Measurements from ENCODE around the gene CCSER1. TPM values are rescaled to one million over a fixed set of nuclear protein-coding genes. Genes with fewer than 3 reads are reported as not detected.

The CCSER1 gene
- total and polyA plus RNA-seq, 2 of the 8 experiments (the other 6 are each of a cell fraction or from before 2014, with no cell fraction given): 0.26 to 0.84 TPM

DNA sequence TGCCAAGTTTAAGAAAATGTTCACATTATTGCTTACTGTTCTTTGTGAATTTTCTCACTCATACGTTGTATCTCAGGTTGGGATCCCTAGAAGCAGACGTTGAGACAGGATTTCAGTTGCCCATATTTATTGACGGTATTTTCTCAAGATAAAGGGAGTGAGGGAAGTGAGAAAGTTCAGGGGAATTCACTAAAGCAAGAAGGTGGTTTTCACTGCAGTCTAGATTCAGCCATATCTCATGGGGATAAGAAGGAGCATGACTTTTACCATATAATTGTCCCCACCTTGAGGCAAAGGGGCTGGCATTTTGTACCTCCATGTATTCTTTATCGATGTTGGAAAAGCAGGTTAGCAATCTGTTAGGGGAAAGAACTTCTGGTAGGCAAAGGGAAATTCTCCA, 543.0 kb downstream of the CCSER1 start (continued):
- TF ChIP-seq, protein P1, sequence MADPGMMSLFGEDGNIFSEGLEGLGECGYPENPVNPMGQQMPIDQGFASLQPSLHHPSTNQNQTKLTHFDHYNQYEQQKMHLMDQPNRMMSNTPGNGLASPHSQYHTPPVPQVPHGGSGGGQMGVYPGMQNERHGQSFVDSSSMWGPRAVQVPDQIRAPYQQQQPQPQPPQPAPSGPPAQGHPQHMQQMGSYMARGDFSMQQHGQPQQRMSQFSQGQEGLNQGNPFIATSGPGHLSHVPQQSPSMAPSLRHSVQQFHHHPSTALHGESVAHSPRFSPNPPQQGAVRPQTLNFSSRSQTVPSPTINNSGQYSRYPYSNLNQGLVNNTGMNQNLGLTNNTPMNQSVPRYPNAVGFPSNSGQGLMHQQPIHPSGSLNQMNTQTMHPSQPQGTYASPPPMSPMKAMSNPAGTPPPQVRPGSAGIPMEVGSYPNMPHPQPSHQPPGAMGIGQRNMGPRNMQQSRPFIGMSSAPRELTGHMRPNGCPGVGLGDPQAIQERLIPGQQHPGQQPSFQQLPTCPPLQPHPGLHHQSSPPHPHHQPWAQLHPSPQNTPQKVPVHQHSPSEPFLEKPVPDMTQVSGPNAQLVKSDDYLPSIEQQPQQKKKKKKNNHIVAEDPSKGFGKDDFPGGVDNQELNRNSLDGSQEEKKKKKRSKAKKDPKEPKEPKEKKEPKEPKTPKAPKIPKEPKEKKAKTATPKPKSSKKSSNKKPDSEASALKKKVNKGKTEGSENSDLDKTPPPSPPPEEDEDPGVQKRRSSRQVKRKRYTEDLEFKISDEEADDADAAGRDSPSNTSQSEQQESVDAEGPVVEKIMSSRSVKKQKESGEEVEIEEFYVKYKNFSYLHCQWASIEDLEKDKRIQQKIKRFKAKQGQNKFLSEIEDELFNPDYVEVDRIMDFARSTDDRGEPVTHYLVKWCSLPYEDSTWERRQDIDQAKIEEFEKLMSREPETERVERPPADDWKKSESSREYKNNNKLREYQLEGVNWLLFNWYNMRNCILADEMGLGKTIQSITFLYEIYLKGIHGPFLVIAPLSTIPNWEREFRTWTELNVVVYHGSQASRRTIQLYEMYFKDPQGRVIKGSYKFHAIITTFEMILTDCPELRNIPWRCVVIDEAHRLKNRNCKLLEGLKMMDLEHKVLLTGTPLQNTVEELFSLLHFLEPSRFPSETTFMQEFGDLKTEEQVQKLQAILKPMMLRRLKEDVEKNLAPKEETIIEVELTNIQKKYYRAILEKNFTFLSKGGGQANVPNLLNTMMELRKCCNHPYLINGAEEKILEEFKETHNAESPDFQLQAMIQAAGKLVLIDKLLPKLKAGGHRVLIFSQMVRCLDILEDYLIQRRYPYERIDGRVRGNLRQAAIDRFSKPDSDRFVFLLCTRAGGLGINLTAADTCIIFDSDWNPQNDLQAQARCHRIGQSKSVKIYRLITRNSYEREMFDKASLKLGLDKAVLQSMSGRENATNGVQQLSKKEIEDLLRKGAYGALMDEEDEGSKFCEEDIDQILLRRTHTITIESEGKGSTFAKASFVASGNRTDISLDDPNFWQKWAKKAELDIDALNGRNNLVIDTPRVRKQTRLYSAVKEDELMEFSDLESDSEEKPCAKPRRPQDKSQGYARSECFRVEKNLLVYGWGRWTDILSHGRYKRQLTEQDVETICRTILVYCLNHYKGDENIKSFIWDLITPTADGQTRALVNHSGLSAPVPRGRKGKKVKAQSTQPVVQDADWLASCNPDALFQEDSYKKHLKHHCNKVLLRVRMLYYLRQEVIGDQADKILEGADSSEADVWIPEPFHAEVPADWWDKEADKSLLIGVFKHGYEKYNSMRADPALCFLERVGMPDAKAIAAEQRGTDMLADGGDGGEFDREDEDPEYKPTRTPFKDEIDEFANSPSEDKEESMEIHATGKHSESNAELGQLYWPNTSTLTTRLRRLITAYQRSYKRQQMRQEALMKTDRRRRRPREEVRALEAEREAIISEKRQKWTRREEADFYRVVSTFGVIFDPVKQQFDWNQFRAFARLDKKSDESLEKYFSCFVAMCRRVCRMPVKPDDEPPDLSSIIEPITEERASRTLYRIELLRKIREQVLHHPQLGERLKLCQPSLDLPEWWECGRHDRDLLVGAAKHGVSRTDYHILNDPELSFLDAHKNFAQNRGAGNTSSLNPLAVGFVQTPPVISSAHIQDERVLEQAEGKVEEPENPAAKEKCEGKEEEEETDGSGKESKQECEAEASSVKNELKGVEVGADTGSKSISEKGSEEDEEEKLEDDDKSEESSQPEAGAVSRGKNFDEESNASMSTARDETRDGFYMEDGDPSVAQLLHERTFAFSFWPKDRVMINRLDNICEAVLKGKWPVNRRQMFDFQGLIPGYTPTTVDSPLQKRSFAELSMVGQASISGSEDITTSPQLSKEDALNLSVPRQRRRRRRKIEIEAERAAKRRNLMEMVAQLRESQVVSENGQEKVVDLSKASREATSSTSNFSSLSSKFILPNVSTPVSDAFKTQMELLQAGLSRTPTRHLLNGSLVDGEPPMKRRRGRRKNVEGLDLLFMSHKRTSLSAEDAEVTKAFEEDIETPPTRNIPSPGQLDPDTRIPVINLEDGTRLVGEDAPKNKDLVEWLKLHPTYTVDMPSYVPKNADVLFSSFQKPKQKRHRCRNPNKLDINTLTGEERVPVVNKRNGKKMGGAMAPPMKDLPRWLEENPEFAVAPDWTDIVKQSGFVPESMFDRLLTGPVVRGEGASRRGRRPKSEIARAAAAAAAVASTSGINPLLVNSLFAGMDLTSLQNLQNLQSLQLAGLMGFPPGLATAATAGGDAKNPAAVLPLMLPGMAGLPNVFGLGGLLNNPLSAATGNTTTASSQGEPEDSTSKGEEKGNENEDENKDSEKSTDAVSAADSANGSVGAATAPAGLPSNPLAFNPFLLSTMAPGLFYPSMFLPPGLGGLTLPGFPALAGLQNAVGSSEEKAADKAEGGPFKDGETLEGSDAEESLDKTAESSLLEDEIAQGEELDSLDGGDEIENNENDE (IDR thresholded peaks at IDR 0.05; ENCODE audit: insufficient replicate concordance, low read length): no peak
